Motor neuron (in vitro differentiated cells): Measurements from ENCODE around the gene TTC39A. TPM values are rescaled to one million over a fixed set of nuclear protein-coding genes. Genes with fewer than 3 reads are reported as not detected.
"Not testable (repeated sequence)": the region's sequence is repeated elsewhere in the genome, so short reads cannot be mapped to it uniquely, and the experiment has no call there.

ENCODE experiments used
- ATAC-seq, 8 experiments: fragments of 200-7000 bp; cut with Tn5 transposase; replicated peaks in 6 of 8; 2 replicates each; pipeline ENCODE4 v1.8.0; 2021; ENCODE audit warnings: mild to moderate bottlenecking in 8 of 8, moderate library complexity in 8 of 8
- H3K27ac ChIP-seq, 2 donors: fragments of 250-450 bp; sonication (Bioruptor Pico); 2 replicates each; pipeline ENCODE4 v1.9.0; 2021; ENCODE audit warnings: antibody characterized with exemption in 2 of 2, mild to moderate bottlenecking in 2 of 2, moderate library complexity in 1 of 2
- H3K4me1 ChIP-seq, 2 donors: fragments of 250-450 bp; sonication (Bioruptor Pico); replicated peaks in 1 of 2; 2 replicates each; pipeline ENCODE4 v1.6.1; 2021; ENCODE audit warnings: antibody characterized with exemption in 2 of 2, mild to moderate bottlenecking in 2 of 2, moderate library complexity in 1 of 2
- H3K4me3 ChIP-seq, 5 donors: fragments of 250-450 bp; sonication (Bioruptor Pico); 2 replicates each; pipeline ENCODE4 v1.9.0; 2021; ENCODE audit warnings: antibody characterized with exemption in 5 of 5, mild to moderate bottlenecking in 5 of 5, moderate library complexity in 4 of 5
- WGBS, 10 experiments: fragments of 450-650 bp; shearing (Covaris generic); methylation state at CpG; one replicate each; pipeline ENCODE4 v1.0.0; 2022; 5-methylcytosine and 5-hydroxymethylcytosine counted together
- in situ Hi-C, 9 experiments: fragments of 400-800 bp; cut with MboI; loops; one replicate each; pipeline ENCODE4 v1.15.0; 2021; ENCODE audit warnings: low sequenced_read_pairs in 9 of 9, low pct_unique_long_range_greater_than_20kb in 2 of 9; ENCODE audit not compliant: unreplicated experiment in 9 of 9
- total RNA-seq, 8 experiments: library from RNA; unstranded; fragments of 300-600 nt; gene quantifications; 2 replicates each; pipeline versions ENCODE4 v1.2.3 to v1.2.4, GENCODE V29; 2022

The TTC39A gene
- total RNA-seq, 8 experiments from 2014 or later: 1.1 to 4.8 (median 2.2) TPM

DNA sequence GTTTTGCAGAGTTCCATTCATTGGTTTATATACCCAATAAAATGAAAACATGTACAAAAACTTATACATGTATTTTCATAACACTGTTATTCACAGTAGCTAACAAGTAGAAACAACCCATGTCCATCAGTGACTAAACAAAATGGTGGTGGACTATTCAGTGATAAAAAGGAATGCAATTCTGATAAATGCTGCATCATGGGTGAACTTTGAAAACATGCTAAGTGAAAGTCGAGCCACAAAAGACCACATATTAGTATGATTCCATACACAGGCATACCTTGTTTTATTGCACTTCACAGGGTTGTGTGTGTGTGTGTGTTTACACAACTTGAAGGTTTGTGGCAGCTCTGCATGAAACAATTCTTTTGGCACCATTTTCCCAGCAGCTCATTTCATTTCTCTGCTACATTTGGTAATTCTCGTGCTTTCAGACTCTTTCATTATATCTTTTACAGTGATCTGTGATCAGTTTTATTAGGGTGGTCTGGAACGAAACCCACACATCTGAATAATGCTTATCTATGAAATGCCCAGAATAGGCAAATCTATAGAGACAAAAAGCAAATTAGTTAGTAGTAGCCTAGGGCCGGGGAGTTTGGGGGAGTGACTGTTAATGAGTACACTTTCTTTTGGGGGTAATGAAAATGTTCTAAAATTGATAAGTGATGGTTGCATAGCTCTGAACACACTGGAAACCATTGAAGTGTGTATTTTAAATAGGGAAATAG lies 67.0 kb downstream of the TTC39A start:
- no peak for ATAC-seq
- WGBS, 10 experiments: 53 to 100% (median 95%) methylated on average over 1 to 4 of the region's 4 CpGs; no CpG with 5 or more reads in 1 of the 10 experiments
- in situ Hi-C loops: no loop called here
- Histone ChIP-seq H3K4me1 (peaks cover 18 to 33% of the 10 kb centered on the region in 2 donors), H3K4me3 (no peak overlapping the region), H3K27ac (no peak overlapping the region)

DNA sequence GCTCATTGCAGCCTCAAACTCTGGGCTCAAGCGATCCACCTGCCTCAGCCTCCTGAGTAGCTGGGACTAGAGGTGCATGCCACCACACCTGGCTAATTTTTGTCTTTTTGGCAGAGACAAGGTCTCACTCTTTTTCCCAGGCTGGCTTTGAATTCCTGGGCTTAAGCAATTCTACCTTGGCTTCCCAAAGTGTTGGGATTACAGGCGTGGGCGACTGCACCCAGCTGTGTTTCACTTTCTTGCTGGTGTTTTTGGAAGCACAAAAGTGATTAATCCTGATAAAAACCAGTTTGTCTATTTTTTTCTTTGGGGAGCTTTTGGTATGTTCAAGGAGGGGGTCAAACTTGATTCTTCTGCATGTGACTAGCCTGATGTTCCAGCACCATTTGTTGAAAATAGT lies 75.0 kb downstream of the TTC39A start:
- Histone ChIP-seq H3K4me3 (no peak overlapping the region), H3K27ac (no peak overlapping the region), H3K4me1 (peaks cover 11 to 21% of the 10 kb centered on the region in 2 donors)
- in situ Hi-C loops: no loop called here
- WGBS, 10 experiments: 26 to 100% (median 100%) methylated on average over 1 to 3 of the region's 3 CpGs; no CpG with 5 or more reads in 1 of the 10 experiments
- no peak for ATAC-seq

DNA sequence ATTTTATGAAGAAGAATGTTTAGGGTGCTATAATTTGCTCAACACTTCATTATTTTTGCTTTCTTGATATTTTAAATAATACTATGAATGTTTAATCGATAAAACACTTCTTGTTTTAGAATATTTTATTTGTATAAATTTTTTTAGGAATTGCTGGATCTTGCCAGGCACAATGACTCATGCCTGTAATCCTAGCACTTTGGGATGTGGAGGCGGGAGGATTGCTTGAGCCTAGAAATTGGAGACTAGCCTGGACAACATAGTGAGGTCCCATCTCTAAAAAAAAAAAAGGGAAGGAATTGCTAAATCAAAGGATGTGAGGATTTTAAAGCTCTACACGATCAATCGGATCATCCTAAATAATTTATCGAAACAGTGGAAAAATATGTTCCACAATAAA lies 76.7 kb downstream of the TTC39A start:
- H3K4me3 ChIP-seq: no peak overlapping the region
- WGBS, 10 experiments: 81 to 100% (median 95%) methylated on average over 2 to 5 of the region's 5 CpGs
- in situ Hi-C loops: no loop called here
- H3K27ac ChIP-seq: no peak overlapping the region
- ATAC-seq: no peak
- H3K4me1 ChIP-seq: peaks cover 3 to 6% of the 10 kb centered on the region in 2 donors

DNA sequence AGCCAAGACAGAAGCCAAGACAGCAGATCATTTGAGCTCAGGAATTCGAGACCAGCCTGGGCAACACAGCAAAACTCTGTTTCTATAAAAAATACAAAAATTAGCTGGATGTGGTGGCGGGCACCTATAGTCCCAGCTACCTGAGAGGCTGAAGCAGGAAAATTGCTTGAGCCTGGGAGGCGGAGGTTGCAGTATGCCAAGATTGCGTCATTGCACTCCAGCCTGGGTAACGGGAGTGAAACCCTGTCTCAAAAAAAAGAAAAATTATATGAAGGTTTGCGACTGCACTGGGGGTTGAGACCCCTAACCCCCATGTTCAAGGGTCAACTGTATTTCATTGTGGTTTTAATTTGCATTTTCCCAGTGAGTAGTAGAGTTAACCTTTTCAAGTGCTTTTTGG lies 78.0 kb downstream of the TTC39A start:
- ATAC-seq: no peak
- WGBS, 10 experiments: 78 to 100% (median 92%) methylated on average over 1 to 6 of the region's 6 CpGs; no CpG with 5 or more reads in 2 of the 10 experiments
- no peak overlapping the region for H3K27ac ChIP-seq
- H3K4me3 ChIP-seq: no peak overlapping the region
- in situ Hi-C loops: no loop called here
- no peaks in the 10 kb centered on the region for H3K4me1 ChIP-seq

DNA sequence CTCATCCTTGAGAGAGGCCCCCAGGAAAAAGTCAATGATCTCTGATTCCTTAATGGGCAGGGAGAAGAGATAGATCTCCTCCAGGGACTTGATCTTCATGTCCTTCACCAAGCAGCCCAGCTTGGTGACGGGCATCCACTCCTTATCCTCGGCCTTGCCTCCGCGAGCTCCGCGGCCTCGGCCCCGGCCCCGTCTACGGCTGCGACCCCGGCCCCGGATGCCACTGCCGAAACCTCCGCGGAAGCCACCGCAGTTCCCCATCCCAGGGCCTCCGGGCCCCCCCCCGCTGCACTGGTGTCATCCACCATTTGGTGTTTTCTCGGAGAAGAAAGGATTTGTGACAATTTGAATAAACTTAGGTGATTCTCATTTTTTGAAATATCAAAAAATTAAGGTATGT lies 79.2 kb downstream of the TTC39A start:
- H3K4me1 ChIP-seq, H3K27ac ChIP-seq, in situ Hi-C loops, ATAC-seq, H3K4me3 ChIP-seq: not testable (repeated sequence)
- WGBS, 10 experiments: 94 to 100% (median 97%) methylated on average over 2 to 8 of the region's 20 CpGs; no CpG with 5 or more reads in 7 of the 10 experiments

DNA sequence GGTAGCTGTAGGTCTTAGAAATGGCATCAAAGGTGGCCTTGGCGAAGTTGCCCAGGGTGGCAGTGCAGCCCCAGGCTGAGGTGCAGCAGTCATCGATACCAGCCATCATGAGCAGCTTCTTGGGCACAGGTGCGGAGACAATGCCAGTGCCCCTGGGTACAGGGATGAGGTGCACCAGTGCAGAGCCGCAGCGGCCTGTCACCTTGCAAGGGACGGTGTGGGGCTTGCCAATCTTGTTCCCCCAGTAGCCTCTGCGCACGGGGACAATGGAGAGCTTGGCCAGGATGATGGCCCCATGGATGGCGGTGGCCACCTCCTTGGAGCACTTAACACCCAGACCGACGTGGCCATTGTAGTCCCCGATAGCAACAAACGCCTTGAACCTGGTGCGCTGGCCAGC lies 79.6 kb downstream of the TTC39A start:
- ATAC-seq: not testable (repeated sequence)
- WGBS, 10 experiments: 95 to 100% methylated on average over 1 to 3 of the region's 14 CpGs; no CpG with 5 or more reads in 8 of the 10 experiments

DNA sequence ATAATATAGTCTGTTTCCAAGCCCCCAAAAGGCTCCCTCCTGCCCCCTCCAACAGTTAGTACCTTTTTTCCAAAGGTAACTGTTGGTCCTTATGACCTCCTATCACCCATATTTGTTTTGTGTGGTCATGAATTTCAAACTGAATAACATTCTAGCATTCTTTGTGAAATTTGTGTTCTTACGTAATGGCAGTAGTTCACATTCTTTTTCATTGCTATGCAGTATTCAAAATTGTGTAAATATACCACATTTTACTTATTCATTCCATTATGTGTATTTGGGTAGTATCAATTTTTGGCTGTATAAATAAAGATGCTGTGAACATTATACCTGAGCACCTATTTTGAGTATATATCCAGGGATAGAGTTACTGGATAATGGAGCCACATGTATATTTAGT lies 80.9 kb downstream of the TTC39A start:
- no peaks in the 10 kb centered on the region for H3K4me1 ChIP-seq
- 17 to 100% (median 70%) methylated on average over 1 of the region's 1 CpG; no CpG with 5 or more reads in 2 of the 10 experiments for WGBS, 10 experiments
- peak in 1 of 8 experiments; percentile 21 for ATAC-seq
- H3K4me3 ChIP-seq: no peak overlapping the region
- no peak overlapping the region for H3K27ac ChIP-seq
- in situ Hi-C loops: no loop called here

More for the DNA sequence above, 79.6 kb downstream of the TTC39A start:
- in situ Hi-C loops, H3K4me3 ChIP-seq, H3K27ac ChIP-seq, H3K4me1 ChIP-seq: not testable (repeated sequence)

DNA sequence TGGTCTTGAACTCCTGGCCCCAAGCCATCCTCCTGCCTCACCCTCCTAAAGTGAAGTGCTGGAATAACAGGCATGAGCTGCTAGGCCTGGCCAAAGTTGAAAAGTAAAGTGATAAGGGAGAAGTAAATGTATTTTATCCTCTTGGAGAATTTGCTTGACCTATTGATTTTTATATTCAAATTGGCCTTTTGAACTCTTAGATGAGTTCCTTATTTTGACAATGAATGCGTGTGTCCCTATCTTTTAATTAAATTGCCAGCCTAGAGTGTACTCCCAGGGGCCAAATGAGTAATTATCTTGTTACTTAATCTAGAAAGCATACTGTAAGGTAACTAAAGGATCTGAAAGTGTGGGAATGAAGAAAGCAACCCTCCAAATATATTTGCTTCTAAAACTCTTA lies 82.9 kb downstream of the TTC39A start:
- 67 to 100% (median 87%) methylated on average over 1 of the region's 1 CpG; no CpG with 5 or more reads in 2 of the 10 experiments for WGBS, 10 experiments
- Histone ChIP-seq H3K4me1 (no peaks in the 10 kb centered on the region), H3K4me3 (no peak overlapping the region), H3K27ac (no peak overlapping the region)
- no peak for ATAC-seq
- in situ Hi-C loops: no loop called here

DNA sequence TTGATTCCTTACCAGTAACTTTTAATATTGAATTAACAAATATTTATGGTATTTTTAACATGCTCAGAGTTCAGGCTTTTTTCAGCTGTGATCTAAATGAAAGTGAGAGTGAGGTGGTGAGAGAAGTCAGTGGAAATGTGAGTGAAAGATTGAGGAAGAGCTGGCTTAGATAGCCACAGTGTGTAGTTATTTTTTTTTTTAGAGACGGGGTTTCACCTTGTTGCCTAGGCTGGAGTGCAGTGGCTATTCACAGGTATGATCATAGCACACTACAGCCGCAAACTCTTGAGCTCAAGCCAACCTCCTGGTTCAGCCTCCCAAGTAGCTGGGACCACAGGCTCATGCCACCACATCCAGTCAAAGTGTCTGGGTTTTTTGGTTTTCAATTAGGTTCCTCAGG lies 83.3 kb downstream of the TTC39A start:
- Histone ChIP-seq H3K4me3 (no peak overlapping the region), H3K27ac (no peak overlapping the region), H3K4me1 (no peaks in the 10 kb centered on the region)
- 77 to 100% (median 85%) methylated on average over 1 to 2 of the region's 2 CpGs; no CpG with 5 or more reads in 2 of the 10 experiments for WGBS, 10 experiments
- in situ Hi-C loops: no loop called here
- ATAC-seq: no peak

DNA sequence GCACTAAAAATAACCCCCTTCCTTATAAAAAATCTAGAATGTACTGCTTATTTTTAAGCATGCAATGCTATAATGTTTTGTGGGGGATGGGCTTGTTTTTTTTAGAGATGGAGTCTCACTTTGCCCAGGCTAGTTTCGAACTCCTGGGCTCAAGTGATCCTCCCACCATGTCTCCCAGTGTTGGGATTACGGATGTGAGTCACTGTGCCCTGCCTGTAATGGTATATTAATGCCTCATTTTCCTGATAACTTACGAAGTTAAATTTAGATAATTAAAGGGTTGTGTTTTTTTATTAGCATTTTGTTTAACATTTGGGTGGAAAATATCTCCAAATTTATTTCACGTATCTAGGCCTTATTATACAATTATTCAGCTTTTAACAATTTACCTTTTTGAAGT lies 87.8 kb downstream of the TTC39A start:
- WGBS, 10 experiments: 48 to 100% (median 90%) methylated on average over 1 to 4 of the region's 4 CpGs
- H3K27ac ChIP-seq: no peak overlapping the region
- H3K4me3 ChIP-seq: no peak overlapping the region
- no peak for ATAC-seq
- in situ Hi-C loops: no loop called here
- H3K4me1 ChIP-seq: peaks cover 6 to 16% of the 10 kb centered on the region in 2 donors

DNA sequence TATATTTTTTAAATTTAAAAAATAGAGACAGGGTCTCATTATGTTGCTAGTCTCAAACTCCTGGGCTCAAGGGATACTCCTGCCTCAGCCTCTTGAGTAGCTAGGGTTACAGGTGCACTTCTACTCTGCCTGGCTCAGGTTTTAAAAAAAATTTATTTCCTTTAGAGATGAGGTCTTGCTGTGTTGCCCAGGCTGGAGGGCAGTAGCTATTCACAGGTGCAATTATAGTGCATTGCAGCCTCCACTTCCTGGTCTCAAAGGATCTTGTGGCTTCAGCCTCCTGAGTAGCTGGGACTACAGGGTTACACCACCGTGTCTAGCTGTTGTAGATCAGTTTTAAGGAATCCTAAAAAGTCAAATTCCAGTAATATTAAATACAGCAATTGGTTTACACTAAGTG lies 89.2 kb downstream of the TTC39A start:
- peaks cover 6 to 16% of the 10 kb centered on the region in 2 donors for H3K4me1 ChIP-seq
- H3K4me3 ChIP-seq: no peak overlapping the region
- ATAC-seq: no peak
- in situ Hi-C loops: no loop called here
- no peak overlapping the region for H3K27ac ChIP-seq
- WGBS, 10 experiments: 50 to 100% (median 100%) methylated on average over 1 of the region's 1 CpG; no CpG with 5 or more reads in 4 of the 10 experiments

DNA sequence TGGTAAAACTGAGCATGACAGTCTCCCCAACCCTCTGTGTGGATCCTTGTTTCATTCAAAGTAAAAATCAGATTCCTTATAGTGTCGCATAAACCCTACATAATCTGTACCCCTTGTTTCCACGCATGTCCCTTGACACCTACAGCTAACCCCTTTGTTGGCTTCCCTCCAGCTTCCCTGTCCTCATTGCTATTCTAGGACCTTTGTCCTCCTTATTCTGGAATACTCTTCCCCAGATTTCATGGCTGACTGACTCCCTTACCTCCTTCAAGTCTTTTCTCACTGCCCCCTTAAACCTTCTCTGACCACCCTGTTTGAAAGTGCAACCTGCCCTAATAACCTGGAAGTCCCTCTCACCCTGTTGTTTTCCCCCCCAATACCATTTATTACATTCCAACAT lies 90.3 kb downstream of the TTC39A start:
- no peak overlapping the region for H3K27ac ChIP-seq
- in situ Hi-C loops: no loop called here
- ATAC-seq: no peak
- H3K4me3 ChIP-seq: no peak overlapping the region
- 40 to 100% (median 76%) methylated on average over 1 to 2 of the region's 2 CpGs; no CpG with 5 or more reads in 2 of the 10 experiments for WGBS, 10 experiments
- H3K4me1 ChIP-seq: peaks cover 11 to 21% of the 10 kb centered on the region in 2 donors

DNA sequence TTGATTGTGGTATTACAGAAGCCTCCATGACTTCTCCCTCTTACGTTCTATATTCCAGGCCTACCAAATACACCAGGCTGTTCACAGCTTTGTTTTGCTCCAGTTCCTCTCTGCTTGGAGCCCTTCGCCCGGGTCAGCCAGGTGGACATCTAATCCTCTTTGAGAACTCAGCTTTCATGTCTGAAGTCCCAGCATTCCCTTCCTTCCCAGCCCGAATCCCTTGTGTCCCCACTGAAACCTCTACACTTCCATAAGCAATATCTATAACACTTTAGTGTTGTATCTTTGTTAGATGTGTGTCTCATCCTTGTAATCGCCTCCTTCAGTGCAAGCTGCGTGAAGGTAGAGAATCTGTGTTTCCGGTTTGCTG lies 92.3 kb downstream of the TTC39A start:
- ATAC-seq: no peak
- H3K4me1 ChIP-seq: peaks cover 15 to 25% of the 10 kb centered on the region in 2 donors
- H3K27ac ChIP-seq: peak overlapping the region; percentile 32 to 88
- H3K4me3 ChIP-seq: peak overlapping the region; percentile 58 to 95 (median 85)
- WGBS, 10 experiments: 0 to 28% (median 11%) methylated on average over 1 to 7 of the region's 7 CpGs
- in situ Hi-C loops: no loop called here
